GM20431 (cell line): ENCODE data around the gene KCTD5.
"Not testable (repeated sequence)": the region's sequence is repeated elsewhere in the genome, so short reads cannot be mapped to it uniquely, and the experiment has no call there.

Experiments used
- in situ Hi-C: fragments of 300-500 bp; cut with MseI, MboI; formaldehyde crosslinking; loops from one replicate; pipeline ENCODE4 v1.15.0; 2020; ENCODE audit warnings: low sequenced_read_pairs; ENCODE audit not compliant: unreplicated experiment

Gene KCTD5

GRCh38 chr16:2692948-2693651, 10.8 kb downstream of the KCTD5 start:
- in situ Hi-C loops: no loop called here

- in situ Hi-C loops: not testable (repeated sequence)
Measured at GRCh38 chr16:2696601-2697250, 14.4 kb downstream of the KCTD5 start.

- in situ Hi-C loops: no loop called here
Measured at GRCh38 chr16:2697401-2697948, 15.2 kb downstream of the KCTD5 start.

GRCh38 chr16:2698103-2698870, 16.0 kb downstream of the KCTD5 start:
- in situ Hi-C loops: no loop called here

- in situ Hi-C loops: no loop called here
Measured at GRCh38 chr16:2698965-2699750, 16.8 kb downstream of the KCTD5 start.

- in situ Hi-C loops: no loop called here
Measured at GRCh38 chr16:2699791-2700600, 17.7 kb downstream of the KCTD5 start.

- in situ Hi-C loops: no loop called here
Measured at GRCh38 chr16:2700786-2701185, 18.5 kb downstream of the KCTD5 start.

- in situ Hi-C loops: no loop called here
Measured at GRCh38 chr16:2701272-2701671, 18.9 kb downstream of the KCTD5 start.

GRCh38 chr16:2701713-2702437, 19.6 kb downstream of the KCTD5 start:
- in situ Hi-C loops: no loop called here

- in situ Hi-C loops: no loop called here
Measured at GRCh38 chr16:2702438-2702825, 20.1 kb downstream of the KCTD5 start.

- in situ Hi-C loops: no loop called here
Measured at GRCh38 chr16:2702871-2703745, 20.8 kb downstream of the KCTD5 start.

- in situ Hi-C loops: no loop called here
Measured at GRCh38 chr16:2704166-2704982, 22.1 kb downstream of the KCTD5 start.

GRCh38 chr16:2704983-2705275, 22.6 kb downstream of the KCTD5 start:
- in situ Hi-C loops: no loop called here

GRCh38 chr16:2705351-2705750, 23.0 kb downstream of the KCTD5 start:
- in situ Hi-C loops: no loop called here

- in situ Hi-C loops: no loop called here
Measured at GRCh38 chr16:2706085-2706484, 23.8 kb downstream of the KCTD5 start.

GRCh38 chr16:2706611-2707311, 24.4 kb downstream of the KCTD5 start:
- in situ Hi-C loops: no loop called here
